Measurements from ENCODE around the gene RAB10. TPM values are rescaled to one million over a fixed set of nuclear protein-coding genes. Genes with fewer than 3 reads are reported as not detected.

The RAB10 gene
- total RNA-seq, 2 donors from 2014 or later = 70.9 to 86.7 TPM

GRCh38 chr2:26182887-26183630, 149.2 kb downstream of the RAB10 start:
- no peak for DNase-seq (ENCODE audit: low spot score)
- Histone ChIP-seq H3K27me3 (no peaks in the 10 kb centered on the region), H3K27ac (no peak overlapping the region), H3K4me1 (peaks cover 0 to 31% of the 10 kb centered on the region in 2 donors), H3K9me3 (no peaks in the 10 kb centered on the region), H3K36me3 (no peaks in the 10 kb centered on the region), H3K4me3 (no peak overlapping the region)
- no peak for TF ChIP-seq CTCF (IDR thresholded peaks at IDR 0.05)

- Histone ChIP-seq H3K36me3 (no peaks in the 10 kb centered on the region), H3K9me3 (no peaks in the 10 kb centered on the region), H3K27me3 (no peaks in the 10 kb centered on the region), H3K4me1 (peaks cover 0 to 23% of the 10 kb centered on the region in 2 donors), H3K4me3 (peak overlapping the region; percentile 44 to 63), H3K27ac (no peak overlapping the region)
- TF ChIP-seq CTCF (IDR thresholded peaks at IDR 0.05) = no peak
- no peak for DNase-seq (ENCODE audit: low spot score)
These were observed 150.2 kb downstream of the RAB10 start for GRCh38 chr2:26184121-26184520.

GRCh38 chr2:26184555-26185303, 150.8 kb downstream of the RAB10 start:
- TF ChIP-seq CTCF (IDR thresholded peaks at IDR 0.05) = peak; percentile 68 to 80
- Histone ChIP-seq H3K27ac (peak overlapping the region; percentile 59 to 60), H3K4me3 (peak overlapping the region; percentile 61 to 63), H3K9me3 (no peaks in the 10 kb centered on the region), H3K4me1 (peaks cover 0 to 17% of the 10 kb centered on the region in 2 donors), H3K36me3 (no peaks in the 10 kb centered on the region), H3K27me3 (no peaks in the 10 kb centered on the region)
- DNase-seq (ENCODE audit: low spot score) = peak; percentile 79

- no peak for DNase-seq (ENCODE audit: low spot score)
- Histone ChIP-seq H3K9me3 (no peaks in the 10 kb centered on the region), H3K27me3 (no peaks in the 10 kb centered on the region), H3K27ac (peak overlapping the region; percentile 59 to 60), H3K4me3 (peak overlapping the region; percentile 61 to 63), H3K36me3 (no peaks in the 10 kb centered on the region), H3K4me1 (peaks cover 0 to 15% of the 10 kb centered on the region in 2 donors)
- no peak for TF ChIP-seq CTCF (IDR thresholded peaks at IDR 0.05)
These were observed 151.5 kb downstream of the RAB10 start for GRCh38 chr2:26185304-26185928.

- peak overlapping the region in 1 of 2 donors; percentile 63 for H3K4me3 ChIP-seq
- no peak for DNase-seq (ENCODE audit: low spot score)
- peaks cover 0 to 15% of the 10 kb centered on the region in 2 donors for H3K4me1 ChIP-seq
- H3K27me3 ChIP-seq = no peaks in the 10 kb centered on the region
- no peak for TF ChIP-seq CTCF (IDR thresholded peaks at IDR 0.05)
- no peaks in the 10 kb centered on the region for H3K9me3 ChIP-seq
- H3K36me3 ChIP-seq = peaks cover 6% of the 10 kb centered on the region
- no peak overlapping the region for H3K27ac ChIP-seq
These were observed 152.3 kb downstream of the RAB10 start for GRCh38 chr2:26185954-26186770.
